Spleen (tissue), 11 donors: ENCODE results near the gene TMEM33. TPM values are rescaled to one million over a fixed set of nuclear protein-coding genes. Genes with fewer than 3 reads are reported as not detected.

ENCODE experiments used
- DNase-seq: peaks from one replicate; pipeline ENCODE4 v3.0.0-alpha.2; 2020
- H3K27ac ChIP-seq, 8 donors: fragments of 200-600 bp; sonication (generic) in 7 of 8; 1 replicate in 4 of 8; 2 replicates in 4 of 8; pipeline versions ENCODE4 v1.5.0 to v1.8.0; 2016 to 2021; ENCODE audit warnings: inconsistent platforms in 4 of 8, mild to moderate bottlenecking in 4 of 8, moderate library complexity in 1 of 8
- H3K27me3 ChIP-seq, 7 donors: fragments of 200-600 bp; sonication (generic) in 6 of 7; replicated peaks in 1 of 7; 1 replicate in 4 of 7; 2 replicates in 3 of 7; pipeline versions ENCODE4 v1.5.0 to v1.8.0; 2016 to 2021; ENCODE audit warnings: inconsistent platforms in 3 of 7, mild to moderate bottlenecking in 1 of 7
- H3K36me3 ChIP-seq, 6 donors: fragments of 200-600 bp; sonication (generic) in 5 of 6; 1 replicate in 4 of 6; 2 replicates in 2 of 6; pipeline versions ENCODE4 v1.5.0 to v1.8.0; 2016 to 2021; ENCODE audit warnings: inconsistent platforms in 2 of 6
- H3K4me1 ChIP-seq, 6 donors: fragments of 200-600 bp; sonication (generic) in 5 of 6; 1 replicate in 3 of 6; 2 replicates in 3 of 6; pipeline versions ENCODE4 v1.5.0 to v1.8.0; 2016 to 2021; ENCODE audit warnings: inconsistent platforms in 3 of 6
- H3K4me3 ChIP-seq, 8 donors: fragments of 200-600 bp; sonication (generic) in 7 of 8; 1 replicate in 4 of 8; 2 replicates in 4 of 8; pipeline versions ENCODE4 v1.5.0 to v1.8.0; 2016 to 2021; ENCODE audit warnings: inconsistent platforms in 4 of 8, mild to moderate bottlenecking in 4 of 8, moderate library complexity in 2 of 8
- H3K9me3 ChIP-seq, 8 donors: fragments of 200-600 bp; sonication (generic) in 7 of 8; 1 replicate in 4 of 8; 2 replicates in 4 of 8; pipeline versions ENCODE4 v1.5.0 to v1.8.0; 2016 to 2021; ENCODE audit warnings: inconsistent platforms in 4 of 8
- CTCF ChIP-seq, 11 experiments: fragments of 200-600 bp in 7 of 11; fragments of 450-650 bp in 4 of 11; sonication (generic) in 4 of 11; IDR thresholded peaks in 8 of 11; conservative IDR thresholded peaks in 3 of 11; 1 replicate in 7 of 11; 2 replicates in 4 of 11; pipeline versions ENCODE4 v1.4.0 to v1.8.0; 2016 to 2021; ENCODE audit warnings: antibody characterized with exemption in 11 of 11, inconsistent platforms in 4 of 11, mild to moderate bottlenecking in 1 of 11
- POLR2A ChIP-seq, 3 donors: fragments of 450-650 bp; IDR thresholded peaks; one replicate each; pipeline ENCODE4 v1.5.1; 2017; ENCODE audit warnings: antibody characterized with exemption in 3 of 3, mild to moderate bottlenecking in 1 of 3
- POLR2AphosphoS5 ChIP-seq, 3 donors: sonication (generic); formaldehyde crosslinking; IDR thresholded peaks; one replicate each; pipeline ENCODE4 v1.5.1; 2017; ENCODE audit warnings: antibody characterized with exemption in 3 of 3
- WGBS, 5 donors: extraction: QIAGEN DNeasy Blood & Tissue Kit in 3 of 5; methylation state at CpG; one replicate each; pipeline versions ENCODE4 v1.1.5 to v1.1.7; 2013 to 2018; 5-methylcytosine and 5-hydroxymethylcytosine counted together
- intact Hi-C: fragments of 100-400 bp; cut with DNase I; formaldehyde crosslinking; loops from one replicate; pipeline ENCODE4 v1.15.0; 2023; ENCODE audit warnings: low total_unique reads
- polyA plus RNA-seq, 3 donors: library from polyadenylated mRNA; stranded (reverse); fragments of 200-250 nt; gene quantifications; one replicate each; pipeline ENCODE4 v1.2.1, GENCODE V29; 2013
- total RNA-seq, 7 donors: library from RNA; depleted of rRNA in 3 of 7; stranded (reverse); fragments of >200 nt in 3 of 7; fragmentation: NEBNext Ultra II Directional in 4 of 7; extraction: Animal tissue kit (Norgen Biotek cat#: 25700) in 4 of 7; gene quantifications; one replicate each; pipeline versions ENCODE4 v1.1.0 to v1.2.1, GENCODE V29; 2016 to 2021
- donor health status: healthy with polysubstance abuse.
- donor health status: DM: no; HTN: no; CAD: no; lungs with moderate emphysema.
- donor health status: DM: no; HTN: no; CAD: no.
- donor health status: Bipolar disorder and iron deficiency.
- donor health status: healthy.
- donor health status: DM: no; HTN: no; CAD: no.
- donor health status: DM: yes; HTN: yes; CAD: no.

Gene TMEM33
- total and polyA plus RNA-seq, 10 donors: 4.3 to 69.2 (median 53.4) TPM

GRCh38 chr4:41991916-41992767 is 56.9 kb downstream of the TMEM33 start:
- intact Hi-C loops: no loop called here
- Histone ChIP-seq H3K36me3 (no peaks in the 10 kb centered on the region), H3K4me1 (peaks cover 4 to 73% (median 37%) of the 10 kb centered on the region in 6 donors), H3K27ac (no peak overlapping the region), H3K27me3 (no peaks in the 10 kb centered on the region), H3K9me3 (no peaks in the 10 kb centered on the region), H3K4me3 (peak overlapping the region in 3 of 8 donors; percentile 76 to 94 (median 84))
- no peak for DNase-seq
- no peak for TF ChIP-seq CTCF (IDR thresholded peaks at IDR 0.05 in 8 of 11, conservative IDR thresholded peaks at IDR 0.05 in 3 of 11)
- no peak for TF ChIP-seq POLR2A (IDR thresholded peaks at IDR 0.05)
- no peak for TF ChIP-seq POLR2AphosphoS5 (IDR thresholded peaks at IDR 0.05)
- 92 to 95% (median 94%) methylated on average over 10 of the region's 10 CpGs for WGBS, 5 donors

- TF ChIP-seq POLR2A (IDR thresholded peaks at IDR 0.05) (no peak), CTCF (IDR thresholded peaks at IDR 0.05 in 8 of 11, conservative IDR thresholded peaks at IDR 0.05 in 3 of 11) (no peak), POLR2AphosphoS5 (IDR thresholded peaks at IDR 0.05) (no peak)
- peaks cover 4 to 74% (median 37%) of the 10 kb centered on the region in 6 donors for H3K4me1 ChIP-seq
- no peak for DNase-seq
- no peaks in the 10 kb centered on the region for H3K9me3 ChIP-seq
- WGBS, 5 donors: 78 to 84% (median 78%) methylated on average over 4 of the region's 4 CpGs
- H3K27ac ChIP-seq: no peak overlapping the region
- H3K4me3 ChIP-seq: no peak overlapping the region
- H3K27me3 ChIP-seq: no peaks in the 10 kb centered on the region
- intact Hi-C loops: no loop called here
- H3K36me3 ChIP-seq: peaks cover 0 to under 1% (median 0%) of the 10 kb centered on the region in 6 donors
These were observed 58.0 kb downstream of the TMEM33 start for GRCh38 chr4:41992967-41993857.

DNA sequence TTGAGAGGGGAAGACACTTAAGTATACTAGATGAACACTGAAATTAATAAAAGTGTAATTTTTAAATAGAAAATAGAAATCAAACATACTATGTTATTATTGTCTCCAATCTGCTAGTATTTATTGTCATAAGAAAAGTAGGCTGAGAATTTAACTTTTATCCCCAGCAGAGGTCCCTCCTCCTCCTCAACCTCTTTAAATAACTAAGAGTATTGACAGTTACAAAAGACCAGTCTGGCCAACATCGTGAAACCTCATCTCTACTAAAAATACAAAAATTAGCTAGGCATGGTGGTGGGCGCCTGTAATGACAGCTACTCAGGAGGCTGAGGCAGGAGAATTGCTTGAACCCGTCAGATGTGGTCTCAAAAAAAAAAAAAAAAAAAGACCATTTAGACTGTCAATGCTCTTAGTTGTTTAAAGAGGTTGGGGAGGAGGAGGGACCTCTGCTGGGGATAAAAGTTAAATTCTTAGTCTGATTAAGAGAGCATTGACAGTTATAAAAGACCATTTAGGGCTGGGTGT is 59.3 kb downstream of the TMEM33 start:
- intact Hi-C loops: no loop called here
- TF ChIP-seq POLR2AphosphoS5 (IDR thresholded peaks at IDR 0.05) (no peak), POLR2A (IDR thresholded peaks at IDR 0.05) (no peak), CTCF (IDR thresholded peaks at IDR 0.05 in 8 of 11, conservative IDR thresholded peaks at IDR 0.05 in 3 of 11) (no peak)
- H3K9me3 ChIP-seq: no peaks in the 10 kb centered on the region
- H3K4me1 ChIP-seq: peaks cover 2 to 63% (median 31%) of the 10 kb centered on the region in 6 donors
- H3K36me3 ChIP-seq: peaks cover 0 to 6% (median 0%) of the 10 kb centered on the region in 6 donors
- no peak overlapping the region for H3K4me3 ChIP-seq
- H3K27ac ChIP-seq: no peak overlapping the region
- H3K27me3 ChIP-seq: no peaks in the 10 kb centered on the region
- no peak for DNase-seq
- 86 to 92% (median 89%) methylated on average over 3 of the region's 3 CpGs for WGBS, 5 donors
